Pancreas (tissue), 10 donors: ENCODE measurements around the gene KDM2A. TPM values are rescaled to one million over a fixed set of nuclear protein-coding genes. Genes with fewer than 3 reads are reported as not detected.

Experiments
- ATAC-seq, 4 donors: fragments of 200-7000 bp; cut with Tn5 transposase; one replicate each; pipeline versions ENCODE4 v1.8.0 to v1.9.1; 2020; ENCODE audit warnings: mild to moderate bottlenecking in 4 of 4, moderate library complexity in 4 of 4
- DNase-seq, 6 donors: peaks; one replicate each; pipeline ENCODE4 v3.0.0-alpha.2; 2020
- FAIRE-seq: peaks from 2 replicates; lab custom pipeline; 2012; peaks lifted over from hg19 to GRCh38; lab: Jason Lieb, UNC
- H3K27ac ChIP-seq, 4 donors: fragments of 200-600 bp; sonication (generic); 1 replicate in 3 of 4; 2 replicates in 1 of 4; pipeline versions ENCODE4 v1.5.0 to v1.8.0; 2020
- H3K27me3 ChIP-seq, 4 donors: fragments of 200-600 bp; one replicate each; pipeline ENCODE4 v1.8.0; 2021
- H3K36me3 ChIP-seq, 3 donors: fragments of 200-600 bp; sonication (generic) in 1 of 3; one replicate each; pipeline versions ENCODE4 v1.5.0 to v1.8.0; 2020 to 2021
- H3K4me1 ChIP-seq, 3 donors: fragments of 200-600 bp; one replicate each; pipeline ENCODE4 v1.8.0; 2021
- H3K4me3 ChIP-seq, 4 donors: fragments of 200-600 bp; sonication (generic) in 2 of 4; one replicate each; pipeline versions ENCODE4 v1.5.0 to v1.8.0; 2020 to 2021
- H3K9me3 ChIP-seq, 4 donors: fragments of 200-600 bp; one replicate each; pipeline ENCODE4 v1.8.0; 2021
- CTCF ChIP-seq, 4 donors: fragments of 200-600 bp; sonication (generic) in 3 of 4; IDR thresholded peaks; one replicate each; pipeline versions ENCODE4 v1.5.0 to v1.8.0; 2021; ENCODE audit warnings: antibody characterized with exemption in 4 of 4
- WGBS, 2 donors: extraction: QIAGEN DNeasy Blood & Tissue Kit; methylation state at CpG; one replicate each; pipeline ENCODE4 v1.1.7; 2013; 5-methylcytosine and 5-hydroxymethylcytosine counted together
- intact Hi-C, 3 donors: fragments of 100-400 bp; cut with DNase I; formaldehyde crosslinking; loops; one replicate each; pipeline versions ENCODE4 v1.11.1 to v1.14.2; 2022
- polyA plus RNA-seq, 2 donors: library from polyadenylated mRNA; stranded (reverse); fragments of 200-250 nt; gene quantifications; one replicate each; pipeline ENCODE4 v1.2.3, GENCODE V29; 2013
- total RNA-seq, 6 donors: library from RNA; stranded (reverse); fragmentation: NEBNext Ultra II Directional in 4 of 6; extraction: Animal tissue kit (Norgen Biotek cat#: 25700) in 4 of 6; gene quantifications; one replicate each; pipeline versions ENCODE4 v1.2.1 to v1.2.4, GENCODE V29; 2021 to 2023
- donor health status: healthy with polysubstance abuse.
- donor health status: DM: no; HTN: no; CAD: no; lungs with moderate emphysema.
- donor health status: DM: no; HTN: no; CAD: no.
- donor health status: control.
- donor health status: control.
- donor health status: Bipolar disorder and iron deficiency.
- donor health status: DM: yes; HTN: yes; CAD: no.
- donor health status: DM: no; HTN: no; CAD: no.
- donor health status: DM: no; HTN: no; CAD: no.
- donor health status: DM: yes; HTN: yes; CAD: no.

Gene KDM2A
- total and polyA plus RNA-seq, 8 donors: 17.2 to 39.1 (median 22.5) TPM

- no peak overlapping the region for H3K27ac ChIP-seq
- intact Hi-C loops: no loop called here
- FAIRE-seq: no peak
These were observed 16.4 kb upstream of the KDM2A start for GRCh38 chr11:67102664-67103063.

DNA sequence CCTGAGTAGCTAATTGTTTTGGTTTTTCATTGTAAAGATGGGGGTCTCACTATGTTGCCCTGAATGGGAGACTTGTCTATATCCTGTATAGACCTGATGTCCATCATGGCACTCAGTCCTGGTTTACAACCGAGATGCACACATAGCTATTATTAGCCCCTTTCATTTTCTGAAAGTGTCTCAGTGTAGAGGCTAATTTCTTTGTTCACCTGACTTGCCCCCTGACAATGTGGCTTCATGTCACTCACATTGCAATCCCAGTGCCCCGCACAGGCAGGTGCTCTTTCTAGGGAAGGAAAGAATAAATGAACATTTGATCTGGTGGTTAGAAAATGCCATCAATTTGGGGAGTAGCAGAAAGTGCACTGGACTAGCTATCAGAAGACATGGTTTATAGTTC is 13.1 kb upstream of the KDM2A start:
- Histone ChIP-seq H3K4me3 (no peak overlapping the region), H3K27me3 (no peaks in the 10 kb centered on the region), H3K36me3 (no peaks in the 10 kb centered on the region), H3K9me3 (no peaks in the 10 kb centered on the region), H3K27ac (no peak overlapping the region), H3K4me1 (no peaks in the 10 kb centered on the region)
- ATAC-seq: no peak
- no peak for TF ChIP-seq CTCF (IDR thresholded peaks at IDR 0.05)
- DNase-seq: peak in 1 of 6 donors; percentile 3
- WGBS, 2 donors: 92 to 98% methylated on average over 2 of the region's 2 CpGs
- intact Hi-C loops: no loop called here
- FAIRE-seq: no peak

More at GRCh38 chr11:67102664-67103063, 16.4 kb upstream of the KDM2A start:
- ATAC-seq (no peak), DNase-seq (peak in 1 of 6 donors; percentile 3)
- Histone ChIP-seq H3K4me3 (no peak overlapping the region), H3K4me1 (no peaks in the 10 kb centered on the region), H3K36me3 (no peaks in the 10 kb centered on the region), H3K27me3 (no peaks in the 10 kb centered on the region), H3K9me3 (no peaks in the 10 kb centered on the region)
- no peak for TF ChIP-seq CTCF (IDR thresholded peaks at IDR 0.05)
- WGBS, 2 donors: 87 to 88% methylated on average over 8 of the region's 8 CpGs

GRCh38 chr11:67111261-67111660 is 7.8 kb upstream of the KDM2A start:
- ATAC-seq (no peak), DNase-seq (no peak), FAIRE-seq (no peak)
- no peaks in the 10 kb centered on the region for H3K9me3 ChIP-seq
- no peaks in the 10 kb centered on the region for H3K4me1 ChIP-seq
- H3K4me3 ChIP-seq: no peak overlapping the region
- no peak overlapping the region for H3K27ac ChIP-seq
- no peaks in the 10 kb centered on the region for H3K36me3 ChIP-seq
- no peaks in the 10 kb centered on the region for H3K27me3 ChIP-seq
- intact Hi-C loops: no loop called here
- 57 to 88% methylated on average over 1 of the region's 1 CpG for WGBS, 2 donors
- TF ChIP-seq CTCF (IDR thresholded peaks at IDR 0.05): no peak

DNA sequence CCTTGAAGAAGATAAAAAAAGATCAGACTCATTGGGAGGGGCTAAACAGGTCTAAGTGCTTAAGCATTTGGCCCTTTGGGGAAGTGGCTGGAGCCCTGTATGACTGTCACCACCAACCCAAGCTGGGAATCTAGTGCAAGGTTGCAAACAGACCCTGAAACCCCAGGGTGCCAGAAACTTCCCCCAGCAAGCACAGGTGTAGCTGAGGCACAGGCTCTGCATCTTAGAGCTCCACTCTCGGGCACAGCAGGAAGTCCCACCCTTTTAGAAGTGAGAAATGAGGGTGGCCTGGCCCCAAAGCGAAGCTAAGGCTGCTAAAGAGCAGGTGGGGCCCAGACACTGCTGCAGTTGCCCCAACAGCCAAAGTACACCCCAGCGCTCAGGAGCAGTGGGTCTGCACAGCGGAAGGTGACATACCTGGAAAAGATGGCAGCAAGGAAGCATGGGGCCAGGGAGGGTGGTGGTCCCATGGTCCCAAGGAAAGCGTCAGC is 5.8 kb upstream of the KDM2A start:
- Histone ChIP-seq H3K4me3 (no peak overlapping the region), H3K4me1 (no peaks in the 10 kb centered on the region), H3K27ac (no peak overlapping the region), H3K27me3 (no peaks in the 10 kb centered on the region), H3K9me3 (no peaks in the 10 kb centered on the region), H3K36me3 (no peaks in the 10 kb centered on the region)
- DNase-seq: peak in 2 of 6 donors; percentile 25 to 33
- no peak for FAIRE-seq
- intact Hi-C loops: no loop called here
- 87 to 95% methylated on average over 5 of the region's 5 CpGs for WGBS, 2 donors
- ATAC-seq: no peak
- TF ChIP-seq CTCF (IDR thresholded peaks at IDR 0.05): no peak

DNA sequence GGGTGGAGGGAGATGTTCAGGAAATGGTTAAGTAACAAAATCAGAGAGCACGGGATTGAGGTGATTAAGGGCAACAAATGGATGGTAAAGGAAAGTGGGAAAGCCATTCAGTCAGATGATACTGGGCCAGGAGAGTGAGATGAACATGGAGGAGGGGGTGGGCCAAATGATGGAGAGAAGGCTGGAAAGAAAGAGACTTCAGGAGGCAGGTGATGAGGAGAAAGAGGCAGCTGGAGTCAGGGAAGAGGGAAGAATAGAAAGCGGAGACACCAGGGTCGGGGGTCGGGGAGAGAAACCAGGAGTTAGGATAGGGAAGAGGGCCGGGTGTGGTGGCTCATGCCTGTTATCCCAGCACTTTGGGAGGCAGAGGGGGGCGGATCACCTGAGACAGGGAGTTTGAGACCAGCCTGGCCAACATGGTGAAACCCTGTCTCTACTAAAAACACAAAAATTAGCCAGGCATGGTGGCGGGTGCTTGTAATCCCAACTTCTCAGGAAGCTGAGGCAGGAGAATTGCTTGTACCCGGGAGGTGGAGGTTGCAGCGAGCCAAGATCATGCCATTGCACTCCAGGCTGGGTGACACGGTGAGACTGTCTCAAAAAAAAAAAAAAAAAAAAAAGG is 4.7 kb upstream of the KDM2A start:
- no peak overlapping the region for H3K27ac ChIP-seq
- 82 to 89% methylated on average over 10 of the region's 10 CpGs for WGBS, 2 donors
- H3K4me1 ChIP-seq: no peaks in the 10 kb centered on the region
- ATAC-seq: no peak
- no peak overlapping the region for H3K4me3 ChIP-seq
- no peak for TF ChIP-seq CTCF (IDR thresholded peaks at IDR 0.05)
- no peaks in the 10 kb centered on the region for H3K9me3 ChIP-seq
- FAIRE-seq: no peak
- no peaks in the 10 kb centered on the region for H3K36me3 ChIP-seq
- intact Hi-C loops: no loop called here
- peak in 2 of 6 donors; percentile 13 to 28 for DNase-seq
- no peaks in the 10 kb centered on the region for H3K27me3 ChIP-seq
